ENCODE data around the gene TOR2A.

Gene TOR2A

DNA sequence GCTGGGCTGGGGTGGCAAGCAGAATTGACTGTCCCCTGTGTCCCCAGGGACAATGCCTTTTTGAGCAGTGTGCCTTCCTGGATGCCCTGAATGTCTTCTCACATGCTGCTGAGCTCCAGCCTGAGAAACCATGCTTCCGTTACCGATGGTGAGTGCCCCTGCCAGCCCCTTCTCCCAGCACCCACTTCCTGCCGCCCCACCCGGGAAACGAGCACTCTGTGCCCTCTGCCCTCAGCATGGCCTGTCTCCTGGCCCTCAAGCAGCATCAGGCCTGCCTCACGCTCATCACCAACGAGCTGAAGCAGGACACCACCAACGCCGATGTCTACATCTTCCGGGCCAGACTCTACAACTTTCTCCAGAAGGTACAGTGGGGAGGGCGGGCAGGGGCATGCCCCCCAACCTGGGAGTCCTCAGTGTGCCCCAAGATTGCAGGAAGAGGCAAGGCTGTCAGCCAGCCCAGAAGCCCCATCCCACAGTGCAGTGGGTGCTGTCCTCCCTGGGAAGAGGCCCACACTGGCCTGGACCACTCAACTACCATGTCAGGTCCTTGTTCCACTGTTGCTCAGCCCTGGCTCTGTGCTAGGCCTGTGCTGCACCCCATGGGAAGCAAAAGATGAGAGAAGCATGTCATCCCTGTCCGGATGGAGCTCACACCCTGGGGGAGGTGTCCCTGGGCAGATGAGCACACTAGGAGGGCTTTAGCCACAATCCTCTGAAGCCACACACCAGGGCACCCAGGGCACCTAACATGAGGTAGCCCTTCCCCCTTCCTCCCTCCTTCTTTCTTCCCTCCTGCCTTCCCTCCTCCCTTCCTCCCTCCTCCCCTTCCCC, 14.8 kb downstream of the TOR2A start:
- TF ChIP-seq, protein P1, sequence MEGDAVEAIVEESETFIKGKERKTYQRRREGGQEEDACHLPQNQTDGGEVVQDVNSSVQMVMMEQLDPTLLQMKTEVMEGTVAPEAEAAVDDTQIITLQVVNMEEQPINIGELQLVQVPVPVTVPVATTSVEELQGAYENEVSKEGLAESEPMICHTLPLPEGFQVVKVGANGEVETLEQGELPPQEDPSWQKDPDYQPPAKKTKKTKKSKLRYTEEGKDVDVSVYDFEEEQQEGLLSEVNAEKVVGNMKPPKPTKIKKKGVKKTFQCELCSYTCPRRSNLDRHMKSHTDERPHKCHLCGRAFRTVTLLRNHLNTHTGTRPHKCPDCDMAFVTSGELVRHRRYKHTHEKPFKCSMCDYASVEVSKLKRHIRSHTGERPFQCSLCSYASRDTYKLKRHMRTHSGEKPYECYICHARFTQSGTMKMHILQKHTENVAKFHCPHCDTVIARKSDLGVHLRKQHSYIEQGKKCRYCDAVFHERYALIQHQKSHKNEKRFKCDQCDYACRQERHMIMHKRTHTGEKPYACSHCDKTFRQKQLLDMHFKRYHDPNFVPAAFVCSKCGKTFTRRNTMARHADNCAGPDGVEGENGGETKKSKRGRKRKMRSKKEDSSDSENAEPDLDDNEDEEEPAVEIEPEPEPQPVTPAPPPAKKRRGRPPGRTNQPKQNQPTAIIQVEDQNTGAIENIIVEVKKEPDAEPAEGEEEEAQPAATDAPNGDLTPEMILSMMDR (IDR thresholded peaks at IDR 0.05; ENCODE audit: low read depth, low read length), result no peak
- DNase-seq (ENCODE audit: low read depth in 2 of 2), result no peak
- no peak overlapping the region for H3K4me3 ChIP-seq (replicated peaks in 1 of 2; ENCODE audit: low read depth in 2 of 2, low read length in 2 of 2)

DNA sequence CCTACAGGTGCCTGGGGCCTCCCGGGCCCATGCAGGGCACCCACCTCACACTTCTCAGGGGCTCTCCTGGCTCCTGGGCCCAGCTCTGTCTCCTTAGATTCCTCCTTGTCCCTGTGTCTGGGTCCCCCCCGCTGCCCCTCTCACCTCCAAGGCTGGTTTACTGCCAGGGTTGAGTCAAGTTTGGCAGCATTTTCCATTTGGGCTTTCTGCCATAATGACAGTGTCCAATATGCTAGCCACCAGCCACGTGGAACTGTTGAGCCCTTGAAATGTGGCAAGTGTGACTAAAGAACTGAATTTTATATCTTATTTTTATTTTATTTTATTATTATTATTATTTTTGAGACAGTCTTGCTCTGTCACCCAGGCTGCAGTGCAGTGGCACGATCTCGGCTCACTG, 17.3 kb downstream of the TOR2A start:
- no peak overlapping the region for H3K4me3 ChIP-seq (replicated peaks in 1 of 2; ENCODE audit: low read depth in 2 of 2, low read length in 2 of 2)
- DNase-seq (ENCODE audit: low read depth in 2 of 2), result no peak
- TF ChIP-seq, protein P1 (IDR thresholded peaks at IDR 0.05; ENCODE audit: low read depth, low read length), result no peak

DNA sequence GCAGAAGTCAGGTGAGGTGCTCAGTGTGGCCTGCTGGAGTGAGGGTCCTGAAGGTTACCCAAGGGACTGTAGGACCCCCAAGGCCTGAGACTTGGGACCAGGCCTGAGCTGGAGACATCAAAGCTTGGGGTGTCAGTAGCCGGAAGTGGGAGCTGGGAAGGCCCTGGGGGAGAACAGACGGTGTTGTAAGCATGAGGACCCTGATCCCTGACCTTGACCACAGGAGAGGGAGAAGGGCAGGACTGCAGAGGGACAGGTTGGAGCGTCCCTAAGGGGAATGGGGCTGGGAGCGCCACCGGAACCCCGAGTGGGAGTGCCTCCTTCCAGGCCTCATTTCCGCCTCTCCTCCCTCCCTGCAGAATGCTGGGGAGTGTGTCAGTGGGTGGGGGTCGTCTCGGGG, 18.7 kb downstream of the TOR2A start:
- DNase-seq (ENCODE audit: low read depth in 2 of 2), result no peak
- TF ChIP-seq, protein P1 (IDR thresholded peaks at IDR 0.05; ENCODE audit: low read depth, low read length), result no peak
- H3K4me3 ChIP-seq (replicated peaks in 1 of 2; ENCODE audit: low read depth in 2 of 2, low read length in 2 of 2), result no peak overlapping the region

DNA sequence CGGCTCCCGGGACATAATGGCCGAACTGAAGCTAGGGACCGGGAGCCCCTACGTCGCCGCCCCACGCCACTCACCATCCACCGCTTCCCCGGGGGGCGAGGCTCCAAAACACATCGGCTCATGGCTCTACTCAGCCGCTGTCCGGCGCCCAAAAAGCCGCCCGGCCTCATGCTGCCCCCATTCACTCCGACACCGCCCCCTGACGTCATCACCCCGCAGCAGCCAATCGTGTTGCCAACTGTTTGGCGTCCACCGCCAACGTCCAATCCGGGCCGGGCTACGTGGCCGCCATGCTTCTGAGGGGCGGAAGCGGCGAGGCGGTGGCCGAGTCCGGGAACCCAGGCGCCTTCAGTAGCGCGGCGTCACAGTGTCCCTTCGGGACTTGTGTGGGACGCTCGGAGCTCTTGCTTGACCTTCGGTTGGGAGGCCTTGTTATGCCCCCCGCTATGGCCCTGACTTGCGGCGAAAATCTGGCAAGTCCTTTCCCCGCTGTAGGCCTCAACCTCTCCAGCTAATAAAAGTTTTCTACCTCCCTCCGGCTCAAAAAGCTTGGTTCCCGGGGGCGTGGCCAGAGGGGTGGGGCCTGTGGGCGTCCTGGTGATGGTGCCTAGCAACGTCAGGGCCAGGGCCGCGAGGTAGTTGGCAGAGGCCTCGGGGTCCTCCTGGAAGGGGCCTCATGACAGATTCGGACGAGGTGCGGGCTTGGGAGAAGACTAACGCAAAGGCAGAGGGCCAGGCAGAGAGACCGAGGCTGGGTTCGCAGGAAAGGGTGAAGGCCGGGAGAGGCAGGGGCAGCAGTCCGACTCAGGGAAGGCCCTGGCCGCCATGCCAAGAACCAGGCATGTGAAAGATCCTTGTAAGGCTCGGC, 19.4 kb downstream of the TOR2A start, which contains the start of the genes PTRH1 and TTC16:
Gene PTRH1 (minus strand): TSS at position 194 of the 868 bp plus-strand sequence. CDS start 24 bp downstream, at position 170.
Gene TTC16 (plus strand): TSS at position 610 of the 868 bp plus-strand sequence. CDS start 67 bp downstream, at position 677.
- peak; percentile 96 for DNase-seq (ENCODE audit: low read depth in 2 of 2)
- H3K4me3 ChIP-seq (replicated peaks in 1 of 2; ENCODE audit: low read depth in 2 of 2, low read length in 2 of 2), result peak within 1 kb of the TSS; percentile 88 to 89
- TF ChIP-seq, protein P1 (IDR thresholded peaks at IDR 0.05; ENCODE audit: low read depth, low read length), result no peak

DNA sequence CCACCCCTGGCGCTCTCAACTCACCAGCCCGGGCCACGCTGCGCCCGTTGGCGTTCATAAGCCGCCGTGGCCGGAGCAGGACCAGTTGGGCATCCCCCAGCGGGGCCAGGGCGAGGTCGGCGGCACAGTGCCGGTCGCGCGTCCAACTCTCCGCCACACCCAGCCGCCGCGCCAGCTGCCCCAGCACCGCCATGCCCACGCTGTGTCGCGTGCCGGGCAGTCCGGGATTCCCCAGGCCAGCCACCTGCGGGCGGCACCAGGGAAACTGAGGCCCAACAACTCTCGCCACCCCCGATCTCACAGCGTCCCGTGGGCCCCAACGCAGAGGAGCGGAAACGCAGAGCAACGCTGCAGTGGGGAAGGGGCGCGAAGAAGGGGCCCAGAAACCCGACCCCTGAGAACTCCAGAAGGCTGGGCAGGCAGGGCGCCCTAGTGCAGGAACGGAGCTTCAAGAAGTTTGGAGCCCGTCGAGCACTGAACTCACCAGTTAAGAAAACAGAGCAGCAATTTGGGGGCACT, 20.1 kb downstream of the TOR2A start:
- H3K4me3 ChIP-seq (replicated peaks in 1 of 2; ENCODE audit: low read depth in 2 of 2, low read length in 2 of 2), result peak overlapping the region; percentile 88 to 89
- TF ChIP-seq, protein P1 (IDR thresholded peaks at IDR 0.05; ENCODE audit: low read depth, low read length), result no peak
- DNase-seq (ENCODE audit: low read depth in 2 of 2), result no peak

DNA sequence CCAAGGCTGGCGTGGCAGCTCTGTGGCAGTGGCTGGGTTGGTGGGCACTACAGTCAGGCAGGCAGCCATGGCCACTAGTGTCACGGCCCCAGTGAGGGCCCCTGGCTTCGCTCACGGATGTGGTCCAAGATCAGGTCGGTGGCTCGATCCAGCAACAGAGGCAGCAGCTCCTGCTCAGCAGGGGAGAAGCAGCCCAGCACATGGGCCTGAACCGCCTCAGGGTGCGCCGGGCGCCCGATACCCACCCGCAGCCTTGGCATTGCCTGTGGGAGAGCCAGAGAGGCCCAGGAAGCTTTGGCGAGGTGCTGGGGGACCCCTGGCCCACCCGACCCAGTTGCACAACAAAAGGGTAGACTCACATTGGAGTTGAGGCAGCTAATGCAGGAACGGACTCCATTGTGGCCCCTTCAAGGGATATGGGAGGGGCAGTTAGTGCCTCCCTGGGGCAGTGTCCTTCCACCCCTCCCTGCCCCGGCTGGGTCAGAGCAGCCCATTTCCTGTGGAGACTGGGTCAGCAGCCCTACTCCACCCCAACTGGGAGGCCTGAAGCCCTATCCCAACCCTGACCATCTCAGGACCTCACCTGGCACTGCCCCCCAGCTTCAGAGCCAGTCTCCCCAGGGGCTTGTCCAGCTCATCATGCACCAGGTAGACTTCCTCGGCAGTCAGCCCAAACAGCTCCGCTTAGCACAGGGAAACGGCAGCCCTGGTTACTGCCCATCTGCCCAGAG, 20.9 kb downstream of the TOR2A start:
- TF ChIP-seq, protein P1 (IDR thresholded peaks at IDR 0.05; ENCODE audit: low read depth, low read length), result no peak
- peak overlapping the region; percentile 88 to 89 for H3K4me3 ChIP-seq (replicated peaks in 1 of 2; ENCODE audit: low read depth in 2 of 2, low read length in 2 of 2)
- DNase-seq (ENCODE audit: low read depth in 2 of 2), result no peak
